Left ventricle myocardium inferior (tissue), 1 donor: ENCODE results near the gene LGALS1. TPM values are rescaled to one million over a fixed set of nuclear protein-coding genes. Genes with fewer than 3 reads are reported as not detected.

Source experiments
- DNase-seq: peaks from one replicate; pipeline ENCODE4 v3.0.0-alpha.2; 2020
- H3K27ac ChIP-seq: fragments of 200-600 bp; replicated peaks from 2 replicates; pipeline ENCODE4 v1.8.0; 2021
- H3K27me3 ChIP-seq: fragments of 200-600 bp; 2 replicates; pipeline ENCODE4 v1.8.0; 2021; ENCODE audit warnings: low read depth
- H3K36me3 ChIP-seq: fragments of 200-600 bp; 2 replicates; pipeline ENCODE4 v1.8.0; 2021
- H3K4me1 ChIP-seq: fragments of 200-600 bp; 2 replicates; pipeline ENCODE4 v1.8.0; 2021
- H3K4me3 ChIP-seq: fragments of 200-600 bp; 2 replicates; pipeline ENCODE4 v1.8.0; 2021; ENCODE audit warnings: mild to moderate bottlenecking, moderate library complexity
- H3K9me3 ChIP-seq: fragments of 200-600 bp; replicated peaks from 2 replicates; pipeline ENCODE4 v1.8.0; 2021
- CTCF ChIP-seq: fragments of 200-600 bp; IDR thresholded peaks from 2 replicates; pipeline ENCODE4 v1.8.0; 2021; ENCODE audit warnings: antibody characterized with exemption, mild to moderate bottlenecking, borderline replicate concordance
- intact Hi-C: fragments of 100-400 bp; cut with micrococcal nuclease; formaldehyde crosslinking; loops from one replicate; pipeline ENCODE4 v1.11.0; 2022
- total RNA-seq: library from RNA; stranded (reverse); fragmentation: NEBNext Ultra II Directional; extraction: Animal tissue kit (Norgen Biotek cat#: 25700); gene quantifications from one replicate; pipeline ENCODE4 v1.2.1, GENCODE V29; 2021
- donor health status: DM: no; HTN: yes; CAD: no; lungs with severe emphysema.

The LGALS1 gene
- total RNA-seq, 1 donor from 2014 or later: 843 TPM

GRCh38 chr22:37669586-37669985 is 5.8 kb upstream of the LGALS1 start:
- no peak for TF ChIP-seq CTCF
- Histone ChIP-seq H3K36me3 (peaks cover 19% of the 10 kb centered on the region), H3K27ac (no peak overlapping the region), H3K9me3 (no peaks in the 10 kb centered on the region), H3K27me3 (no peaks in the 10 kb centered on the region), H3K4me1 (peaks cover 30% of the 10 kb centered on the region), H3K4me3 (no peak overlapping the region)
- no peak for DNase-seq
- intact Hi-C loops: no loop called here

- Histone ChIP-seq H3K4me3 (no peak overlapping the region), H3K27ac (peak overlapping the region; percentile 98), H3K9me3 (no peaks in the 10 kb centered on the region), H3K4me1 (peaks cover 47% of the 10 kb centered on the region), H3K36me3 (no peaks in the 10 kb centered on the region), H3K27me3 (no peaks in the 10 kb centered on the region)
- no peak for DNase-seq
- no peak for TF ChIP-seq CTCF
- intact Hi-C loops: no loop called here
These were observed 3.1 kb upstream of the LGALS1 start for GRCh38 chr22:37672206-37672919.

- Histone ChIP-seq H3K27me3 (no peaks in the 10 kb centered on the region), H3K27ac (peak overlapping the region; percentile 98), H3K36me3 (peaks cover 4% of the 10 kb centered on the region), H3K4me3 (no peak overlapping the region), H3K9me3 (no peaks in the 10 kb centered on the region), H3K4me1 (peaks cover 54% of the 10 kb centered on the region)
- DNase-seq: no peak
- intact Hi-C loops: no loop called here
- no peak for TF ChIP-seq CTCF
These were observed 2.4 kb upstream of the LGALS1 start for GRCh38 chr22:37672920-37673455.

- no peak for TF ChIP-seq CTCF
- Histone ChIP-seq H3K9me3 (no peaks in the 10 kb centered on the region), H3K4me1 (peaks cover 66% of the 10 kb centered on the region), H3K27me3 (no peaks in the 10 kb centered on the region), H3K27ac (peak overlapping the region; percentile 98), H3K4me3 (peak overlapping the region; percentile 78), H3K36me3 (peaks cover 17% of the 10 kb centered on the region)
- no peak for DNase-seq
- intact Hi-C loops: no loop called here
These were observed 1.2 kb upstream of the LGALS1 start for GRCh38 chr22:37674248-37674647.

- intact Hi-C loops: no loop called here
- DNase-seq: peak; percentile 68
- Histone ChIP-seq H3K9me3 (no peaks in the 10 kb centered on the region), H3K4me1 (peaks cover 75% of the 10 kb centered on the region), H3K27me3 (no peaks in the 10 kb centered on the region), H3K27ac (peak overlapping the region; percentile 98), H3K36me3 (peaks cover 24% of the 10 kb centered on the region), H3K4me3 (peak overlapping the region; percentile 78)
- no peak for TF ChIP-seq CTCF
These were observed 697 bp downstream of the LGALS1 start for GRCh38 chr22:37675930-37676735.
